Astrocyte of the spinal cord (primary cell): ENCODE results near the gene UBE2G1.
"Not testable (repeated sequence)": the region's sequence is repeated elsewhere in the genome, so short reads cannot be mapped to it uniquely, and the experiment has no call there.

Experiments
- DNase-seq: peaks from one replicate; pipeline ENCODE4 v3.0.0; 2011; ENCODE audit warnings: low read depth, low spot score
- H3K4me3 ChIP-seq: 2 replicates; pipeline ENCODE4 v1.5.1; 2011; ENCODE audit warnings: low read depth, mild to moderate bottlenecking, low read length, moderate library complexity
- in situ Hi-C: cut with HindIII; loops from 2 replicates; pipeline ENCODE4 v1.10.0; 2017; ENCODE audit warnings: low sequenced_read_pairs
- TF ChIP-seq, protein P1 (sequence below): IDR thresholded peaks from 2 replicates; pipeline ENCODE4 v1.5.1; 2012; ENCODE audit warnings: low read depth, mild to moderate bottlenecking, low read length, inconsistent platforms

Gene UBE2G1

DNA sequence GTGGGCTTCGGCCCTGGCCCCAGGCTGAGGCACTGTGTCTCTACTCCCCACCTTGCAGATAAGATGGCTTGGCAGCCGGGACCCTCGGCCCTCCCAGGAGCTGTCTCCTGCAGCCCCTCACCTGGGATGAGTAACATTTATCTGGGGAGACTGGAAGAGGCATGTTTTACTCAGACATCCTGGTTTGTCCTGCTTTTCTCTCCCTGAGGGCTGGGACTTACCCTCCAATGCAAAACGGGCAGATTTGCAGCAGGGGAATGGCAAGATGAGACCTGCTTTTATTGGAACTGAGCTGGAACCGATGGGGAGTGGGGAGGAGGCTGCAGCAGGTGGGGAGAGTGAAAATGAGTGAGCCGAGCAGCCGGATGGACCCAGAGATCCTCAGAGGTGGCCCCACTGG lies 27.3 kb upstream of the UBE2G1 start:
- no peak overlapping the region for H3K4me3 ChIP-seq
- DNase-seq, result no peak
- TF ChIP-seq, protein P1, sequence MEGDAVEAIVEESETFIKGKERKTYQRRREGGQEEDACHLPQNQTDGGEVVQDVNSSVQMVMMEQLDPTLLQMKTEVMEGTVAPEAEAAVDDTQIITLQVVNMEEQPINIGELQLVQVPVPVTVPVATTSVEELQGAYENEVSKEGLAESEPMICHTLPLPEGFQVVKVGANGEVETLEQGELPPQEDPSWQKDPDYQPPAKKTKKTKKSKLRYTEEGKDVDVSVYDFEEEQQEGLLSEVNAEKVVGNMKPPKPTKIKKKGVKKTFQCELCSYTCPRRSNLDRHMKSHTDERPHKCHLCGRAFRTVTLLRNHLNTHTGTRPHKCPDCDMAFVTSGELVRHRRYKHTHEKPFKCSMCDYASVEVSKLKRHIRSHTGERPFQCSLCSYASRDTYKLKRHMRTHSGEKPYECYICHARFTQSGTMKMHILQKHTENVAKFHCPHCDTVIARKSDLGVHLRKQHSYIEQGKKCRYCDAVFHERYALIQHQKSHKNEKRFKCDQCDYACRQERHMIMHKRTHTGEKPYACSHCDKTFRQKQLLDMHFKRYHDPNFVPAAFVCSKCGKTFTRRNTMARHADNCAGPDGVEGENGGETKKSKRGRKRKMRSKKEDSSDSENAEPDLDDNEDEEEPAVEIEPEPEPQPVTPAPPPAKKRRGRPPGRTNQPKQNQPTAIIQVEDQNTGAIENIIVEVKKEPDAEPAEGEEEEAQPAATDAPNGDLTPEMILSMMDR, result no peak
- in situ Hi-C loops, result no loop called here

DNA sequence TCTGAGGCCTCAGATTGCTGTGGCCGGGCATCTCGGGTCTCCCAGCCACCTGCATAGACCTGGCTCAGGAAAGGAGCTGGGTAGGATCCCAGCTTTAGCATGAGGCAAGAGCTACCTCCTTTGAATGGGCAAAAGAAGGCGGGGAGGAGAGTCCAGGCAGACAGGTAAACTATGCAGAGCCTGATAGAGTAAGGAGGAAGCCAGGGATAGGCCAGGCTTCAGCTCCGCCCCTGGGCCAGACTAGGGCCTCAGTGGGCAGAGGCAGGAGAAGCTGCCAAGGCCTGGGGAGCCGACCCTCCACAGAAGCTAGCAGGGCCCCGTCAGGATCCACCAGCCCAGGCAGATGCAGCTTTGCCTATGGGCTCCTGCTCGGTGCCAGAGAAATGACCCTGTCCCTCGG lies 22.6 kb upstream of the UBE2G1 start:
- no peak for DNase-seq
- TF ChIP-seq, protein P1, result no peak
- H3K4me3 ChIP-seq, result no peak overlapping the region
- in situ Hi-C loops, result no loop called here

DNA sequence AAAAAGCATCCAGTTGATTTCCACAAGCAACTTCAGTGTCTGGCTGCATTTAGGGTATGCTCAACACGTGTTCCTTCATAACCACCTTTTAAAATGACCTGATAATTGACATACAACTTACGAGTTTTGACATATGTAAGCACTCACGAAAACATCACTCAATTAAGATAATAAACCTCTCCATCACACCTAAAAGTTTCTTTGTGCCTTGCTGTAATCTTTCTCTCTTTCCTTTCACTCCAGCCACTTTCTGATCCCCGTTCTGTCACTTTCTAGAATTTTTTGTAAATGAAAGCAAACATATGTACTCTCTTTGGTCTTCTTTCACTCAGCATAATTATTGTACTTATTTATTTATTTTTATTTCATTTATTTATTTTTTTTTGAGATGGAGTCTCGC lies 20.7 kb upstream of the UBE2G1 start:
- in situ Hi-C loops, result no loop called here
- no peak overlapping the region for H3K4me3 ChIP-seq
- TF ChIP-seq, protein P1, result no peak
- DNase-seq, result no peak

DNA sequence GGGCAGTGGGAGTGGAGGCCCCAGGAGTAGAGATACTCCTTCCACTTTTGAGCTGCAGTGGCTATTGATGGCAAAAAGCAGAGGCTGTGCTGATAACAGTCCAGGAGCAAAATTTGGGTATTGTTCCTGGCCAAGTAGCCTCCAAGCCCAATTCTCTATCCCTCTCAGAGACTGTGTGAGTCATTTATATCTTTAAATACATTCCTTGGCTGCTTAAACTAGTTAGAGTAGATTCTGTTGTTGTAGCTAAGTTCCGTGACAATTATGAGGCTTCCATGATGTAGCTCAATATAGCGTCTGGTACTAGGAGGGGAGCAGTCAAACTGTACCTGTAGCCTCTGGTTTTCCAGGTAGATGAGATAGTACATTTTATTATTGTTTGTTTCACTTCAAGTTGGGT lies 19.9 kb upstream of the UBE2G1 start:
- TF ChIP-seq, protein P1, result no peak
- in situ Hi-C loops, result no loop called here
- no peak for DNase-seq
- H3K4me3 ChIP-seq, result no peak overlapping the region

DNA sequence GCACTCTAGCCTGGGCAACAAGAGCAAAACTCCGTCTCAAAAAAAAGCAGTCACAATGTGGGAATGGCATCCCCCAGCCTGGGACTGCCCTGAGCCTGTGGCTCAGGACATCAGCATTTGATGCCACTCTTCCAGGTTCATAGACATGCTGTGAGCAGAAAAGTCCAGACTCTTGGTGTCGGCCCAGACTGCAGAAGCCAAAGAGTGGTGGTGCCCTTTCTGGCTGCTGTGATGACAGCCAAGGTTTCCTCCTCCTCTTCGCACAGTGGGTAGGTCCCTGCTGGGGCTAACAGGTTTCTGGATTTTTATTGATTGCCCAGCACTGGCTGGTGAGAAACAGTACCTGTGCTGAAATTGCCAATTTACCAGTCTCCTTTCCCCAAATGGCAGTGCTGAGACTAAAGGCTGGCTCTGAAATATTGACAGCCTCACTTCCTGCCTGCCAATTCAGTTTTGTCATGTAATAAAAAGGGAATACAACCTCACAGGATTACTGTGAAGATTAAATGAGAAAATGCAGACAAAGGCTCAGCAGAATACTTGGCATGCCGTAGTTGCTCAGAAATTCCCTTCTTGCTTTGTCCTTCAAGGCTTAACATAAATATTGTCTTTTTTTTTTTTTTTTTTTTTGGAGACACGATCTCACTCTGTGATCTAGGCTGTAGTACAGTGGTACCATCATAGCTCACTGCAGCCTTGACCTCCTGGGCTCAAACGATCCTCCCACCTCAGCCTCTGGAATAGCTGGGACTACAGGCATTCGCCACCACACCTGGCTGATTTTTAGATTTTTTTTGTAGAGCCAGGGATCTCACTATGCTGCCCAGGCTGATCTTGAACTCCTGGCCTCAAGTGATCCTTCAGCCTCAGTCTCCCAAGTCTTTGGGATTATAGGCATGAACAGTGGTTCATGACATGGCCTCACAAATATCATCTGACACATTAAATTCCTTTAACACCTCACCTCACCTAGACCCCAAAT lies 15.5 kb upstream of the UBE2G1 start:
- H3K4me3 ChIP-seq, result no peak overlapping the region
- in situ Hi-C loops, result no loop called here
- TF ChIP-seq, protein P1, result no peak
- no peak for DNase-seq

DNA sequence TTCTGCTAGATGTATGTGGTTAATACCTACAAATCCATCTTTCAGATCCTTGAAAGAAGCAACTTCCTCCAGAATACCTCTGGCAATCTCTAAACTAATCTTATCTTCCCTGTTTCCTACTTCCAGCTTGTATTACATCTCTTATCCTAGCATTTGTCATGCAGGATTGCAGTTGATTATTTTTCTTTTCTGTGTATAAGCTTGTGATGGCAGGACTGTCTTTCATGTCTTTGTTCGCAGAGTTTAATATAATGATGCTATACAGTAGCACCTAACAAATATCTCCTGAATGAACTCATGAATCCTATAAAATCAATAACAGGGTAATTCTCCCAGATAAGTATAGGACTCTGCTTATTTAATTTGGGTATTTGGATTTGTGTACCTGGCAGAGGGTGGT lies 12.2 kb upstream of the UBE2G1 start:
- in situ Hi-C loops, result no loop called here
- TF ChIP-seq, protein P1, result no peak
- no peak for DNase-seq

DNA sequence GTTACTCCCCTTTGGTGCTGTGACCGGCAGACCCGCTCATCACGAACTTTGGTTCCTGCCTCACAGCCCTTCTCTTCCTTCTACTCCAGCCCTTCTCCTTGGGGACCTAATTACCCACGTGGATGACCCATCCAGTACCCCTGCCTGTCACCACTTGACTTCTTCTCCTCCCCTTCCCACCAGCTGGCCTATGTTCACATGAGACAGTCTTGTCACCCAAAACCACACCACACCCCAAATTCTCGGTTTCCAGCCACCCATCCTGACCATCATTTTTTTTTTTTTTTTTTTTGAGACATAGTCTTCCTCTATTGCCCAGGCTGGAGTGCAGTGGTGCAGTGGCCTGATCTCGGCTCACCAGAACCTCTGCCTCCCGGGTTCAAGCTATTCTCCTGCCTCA lies 10.8 kb upstream of the UBE2G1 start:
- DNase-seq, H3K4me3 ChIP-seq, in situ Hi-C loops: not testable (repeated sequence)

More for the DNA sequence above, 12.2 kb upstream of the UBE2G1 start:
- H3K4me3 ChIP-seq, result no peak overlapping the region

DNA sequence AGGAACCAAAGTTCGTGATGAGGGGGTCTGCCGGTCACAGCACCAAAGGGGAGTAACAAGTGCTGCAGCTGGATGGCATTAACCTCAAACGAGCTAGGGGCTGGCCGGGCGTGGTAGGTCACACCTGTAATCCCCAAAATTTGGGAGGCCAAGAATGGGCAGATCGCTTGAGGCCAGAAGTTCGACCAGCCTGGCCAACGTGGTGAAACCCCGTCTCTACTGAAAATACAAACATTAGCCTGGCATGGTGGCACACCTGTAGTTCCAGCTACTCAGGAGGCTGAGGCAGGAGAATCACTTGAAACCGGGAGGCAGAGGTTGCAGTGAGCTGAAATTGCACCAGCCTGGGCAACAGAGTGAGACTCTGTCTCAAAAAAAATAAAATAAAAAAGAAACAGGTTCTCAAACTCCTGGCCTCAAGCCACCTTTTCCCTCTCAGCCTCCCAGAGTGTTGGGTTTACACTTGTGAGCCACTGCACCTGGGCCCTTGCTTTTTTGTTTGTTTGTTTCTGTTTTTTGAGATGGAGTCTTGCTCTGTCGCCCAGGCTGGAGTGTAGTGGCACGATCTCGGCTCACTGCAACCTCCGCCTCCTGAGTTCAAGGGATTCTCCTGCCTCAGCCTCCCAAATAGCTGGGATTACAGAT lies 9.4 kb upstream of the UBE2G1 start:
- in situ Hi-C loops, DNase-seq, H3K4me3 ChIP-seq: not testable (repeated sequence)
